NT2/D1 (cell line): Measurements from ENCODE around the gene ACMSD.
"Not testable (repeated sequence)": the region's sequence is repeated elsewhere in the genome, so short reads cannot be mapped to it uniquely, and the experiment has no call there.

Experiments
- DNase-seq: peaks from one replicate; pipeline ENCODE4 v3.0.0-alpha.2; 2011; ENCODE audit warnings: low read depth, low spot score
- H3K27me3 ChIP-seq: 2 replicates; pipeline ENCODE4 v1.6.0; 2011; ENCODE audit warnings: mild to moderate bottlenecking; ENCODE audit not compliant: insufficient read length, insufficient read depth
- H3K36me3 ChIP-seq: 2 replicates; pipeline ENCODE4 v1.6.1; 2011; ENCODE audit warnings: mild to moderate bottlenecking, low read length, mixed read lengths; ENCODE audit not compliant: insufficient read depth, insufficient read length
- H3K4me1 ChIP-seq: 2 replicates; pipeline ENCODE4 v1.5.1; 2011; ENCODE audit not compliant: insufficient read depth, insufficient read length
- H3K4me3 ChIP-seq: 2 replicates; pipeline ENCODE4 v1.5.1; 2011; ENCODE audit warnings: low read depth; ENCODE audit not compliant: insufficient read length
- H3K9ac ChIP-seq: 2 replicates; pipeline ENCODE4 v1.6.0; 2011; ENCODE audit warnings: low read depth; ENCODE audit not compliant: insufficient read length
- H3K9me3 ChIP-seq: 2 replicates; pipeline ENCODE4 v1.5.1; 2011; ENCODE audit warnings: mild to moderate bottlenecking, low read length; ENCODE audit not compliant: insufficient read depth
- SUZ12 ChIP-seq: IDR thresholded peaks from 2 replicates; pipeline ENCODE4 v1.6.1; 2011; ENCODE audit not compliant: insufficient read length, insufficient read depth; ENCODE audit errors: extremely low read depth
- YY1 ChIP-seq: IDR thresholded peaks from 2 replicates; pipeline ENCODE4 v1.6.1; 2011; ENCODE audit not compliant: insufficient read length, insufficient read depth
- ZNF274 ChIP-seq: IDR thresholded peaks from 2 replicates; pipeline ENCODE4 v1.6.1; 2011; ENCODE audit warnings: mild to moderate bottlenecking, low read depth, low read length

ACMSD gene

DNA sequence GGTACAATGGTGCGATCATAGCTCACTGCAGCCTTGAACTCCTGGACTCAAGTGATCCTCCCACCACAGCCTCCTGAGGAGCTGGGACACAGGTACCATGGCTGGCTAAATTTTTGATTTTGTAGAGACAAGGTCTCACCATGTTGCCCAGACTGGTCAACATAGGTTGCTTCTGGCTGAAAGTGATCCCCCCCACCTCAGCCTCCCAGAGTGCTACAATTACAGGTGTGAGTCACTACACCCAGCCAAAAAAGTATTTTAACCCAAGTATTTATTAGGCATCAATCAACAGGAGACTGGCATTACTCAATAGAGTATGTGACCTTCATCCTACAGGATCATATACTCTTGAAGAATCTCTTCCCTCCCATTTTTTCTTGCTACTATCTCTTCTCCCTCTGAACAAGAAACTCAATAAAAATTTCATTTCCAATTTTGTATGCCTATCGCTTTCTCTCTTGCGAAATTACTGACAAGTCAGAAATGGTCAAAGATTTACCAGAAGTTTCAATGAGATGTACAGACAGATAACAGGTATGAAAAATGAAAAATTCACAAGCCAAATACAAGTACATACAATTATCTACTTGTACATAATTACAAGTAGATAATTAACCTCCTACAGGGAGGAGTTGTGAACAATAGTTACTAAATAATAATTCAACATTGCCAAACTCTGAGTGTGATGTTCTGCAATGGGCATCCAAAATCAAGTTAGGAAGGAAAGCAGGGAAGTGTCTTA lies 45.3 kb downstream of the ACMSD start:
- TF ChIP-seq YY1 (no peak), SUZ12 (no peak), ZNF274 (no peak)
- Histone ChIP-seq H3K9ac (no peak overlapping the region), H3K4me3 (no peak overlapping the region), H3K36me3 (no peaks in the 10 kb centered on the region), H3K9me3 (no peaks in the 10 kb centered on the region), H3K27me3 (no peaks in the 10 kb centered on the region), H3K4me1 (no peaks in the 10 kb centered on the region)
- DNase-seq: no peak

DNA sequence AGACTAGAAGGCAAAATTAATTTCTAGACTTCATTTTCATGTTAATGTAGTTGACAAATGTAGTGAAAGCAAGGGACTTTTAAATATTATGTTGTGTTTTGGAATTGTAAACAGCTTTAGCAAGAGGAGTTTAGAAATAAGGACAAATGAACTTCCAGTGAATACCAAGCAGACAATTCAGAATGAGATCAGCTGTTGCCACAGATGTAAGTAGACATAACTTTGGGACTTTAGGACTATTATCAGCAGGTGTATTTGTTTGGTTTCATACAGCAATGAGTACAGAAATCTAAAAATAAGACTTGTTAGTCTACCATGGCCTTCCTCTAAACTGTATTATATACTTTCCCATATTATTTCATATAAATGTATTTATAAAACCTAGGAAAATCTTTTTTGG lies 46.0 kb downstream of the ACMSD start:
- TF ChIP-seq ZNF274: no peak
- no peak for TF ChIP-seq YY1
- TF ChIP-seq SUZ12: no peak

DNA sequence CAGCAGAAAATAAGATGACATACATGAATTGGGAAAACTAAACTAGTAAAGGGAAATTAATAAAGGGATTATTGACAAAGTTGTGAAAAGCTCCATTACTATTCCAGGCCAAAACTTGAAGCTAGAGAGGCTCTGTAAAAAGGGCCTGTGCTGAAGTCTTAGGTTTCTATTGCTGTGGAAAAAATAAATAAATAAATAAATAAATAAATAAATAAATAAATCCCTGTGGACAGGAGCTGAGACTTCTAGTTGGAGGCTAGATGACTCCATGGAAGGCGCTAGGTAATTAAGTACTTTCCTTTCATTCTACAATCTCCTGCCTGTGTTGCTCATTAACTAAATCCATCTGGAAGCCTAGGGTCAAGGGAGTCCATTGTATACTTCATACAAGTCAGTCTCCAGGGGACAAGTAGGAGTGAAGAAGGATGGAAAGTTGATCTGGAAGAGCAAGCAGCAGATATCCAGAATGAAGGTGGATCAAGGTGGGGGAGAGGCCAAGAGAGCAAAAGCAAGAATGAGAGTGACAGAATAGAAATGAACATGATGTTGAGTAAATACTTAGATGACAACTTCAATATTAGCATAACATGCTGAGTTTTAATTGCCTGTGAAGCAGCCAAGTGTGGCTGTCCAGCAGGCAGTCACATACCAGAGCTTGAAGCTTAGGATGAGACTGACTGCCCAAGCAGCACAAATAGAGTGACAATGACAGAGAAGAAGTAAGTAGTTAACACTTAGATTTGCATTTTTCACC lies 54.0 kb downstream of the ACMSD start:
- no peaks in the 10 kb centered on the region for H3K9me3 ChIP-seq
- DNase-seq: no peak
- H3K27me3 ChIP-seq: no peaks in the 10 kb centered on the region
- H3K4me3 ChIP-seq: no peak overlapping the region
- H3K4me1 ChIP-seq: no peaks in the 10 kb centered on the region
- H3K36me3 ChIP-seq: no peaks in the 10 kb centered on the region
- no peak overlapping the region for H3K9ac ChIP-seq
- TF ChIP-seq ZNF274: no peak
- TF ChIP-seq SUZ12: no peak
- no peak for TF ChIP-seq YY1

More for the DNA sequence above, 46.0 kb downstream of the ACMSD start:
- no peaks in the 10 kb centered on the region for H3K27me3 ChIP-seq
- no peaks in the 10 kb centered on the region for H3K36me3 ChIP-seq
- H3K9me3 ChIP-seq: no peaks in the 10 kb centered on the region
- no peak for DNase-seq
- no peak overlapping the region for H3K4me3 ChIP-seq
- H3K9ac ChIP-seq: no peak overlapping the region
- no peaks in the 10 kb centered on the region for H3K4me1 ChIP-seq

GRCh38 chr2:134897932-134898331 lies 59.5 kb downstream of the ACMSD start:
- DNase-seq: no peak
- Histone ChIP-seq H3K9me3 (no peaks in the 10 kb centered on the region), H3K36me3 (no peaks in the 10 kb centered on the region), H3K27me3 (no peaks in the 10 kb centered on the region), H3K4me3 (no peak overlapping the region), H3K9ac (no peak overlapping the region), H3K4me1 (no peaks in the 10 kb centered on the region)
- no peak for TF ChIP-seq ZNF274
- no peak for TF ChIP-seq YY1
- TF ChIP-seq SUZ12: no peak

GRCh38 chr2:134899204-134899603 lies 60.8 kb downstream of the ACMSD start:
- Histone ChIP-seq H3K9me3 (no peaks in the 10 kb centered on the region), H3K4me1 (no peaks in the 10 kb centered on the region), H3K36me3 (no peaks in the 10 kb centered on the region), H3K27me3 (no peaks in the 10 kb centered on the region), H3K9ac (no peak overlapping the region), H3K4me3 (no peak overlapping the region)
- DNase-seq: no peak
- TF ChIP-seq ZNF274 (no peak), YY1 (no peak), SUZ12 (no peak)

- no peak for DNase-seq
- Histone ChIP-seq H3K36me3 (no peaks in the 10 kb centered on the region), H3K27me3 (no peaks in the 10 kb centered on the region), H3K9ac (no peak overlapping the region), H3K4me3 (no peak overlapping the region), H3K4me1 (no peaks in the 10 kb centered on the region), H3K9me3 (no peaks in the 10 kb centered on the region)
- TF ChIP-seq ZNF274: no peak
- TF ChIP-seq YY1: no peak
- TF ChIP-seq SUZ12: no peak
These were observed 61.7 kb downstream of the ACMSD start for GRCh38 chr2:134900151-134900550.

DNA sequence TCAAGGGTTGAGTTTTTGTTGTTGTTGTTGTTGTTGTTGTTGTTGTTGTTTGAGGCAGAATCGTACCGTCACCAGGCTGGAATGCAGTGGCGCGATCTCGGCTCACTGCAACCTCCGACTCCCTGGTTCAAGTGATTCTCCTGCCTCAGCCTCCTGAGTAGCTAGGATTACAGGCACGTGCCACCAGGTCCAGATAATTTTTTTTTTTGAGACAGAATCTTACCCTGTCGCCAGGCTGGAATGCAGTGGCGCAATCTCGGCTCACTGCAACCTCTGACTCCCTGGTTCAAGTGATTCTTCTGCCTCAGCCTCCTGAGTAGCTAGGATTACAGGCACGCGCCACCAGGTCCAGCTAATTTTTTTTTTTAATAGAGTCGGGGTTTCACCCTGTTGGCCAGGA lies 65.3 kb downstream of the ACMSD start:
- not testable (repeated sequence) for H3K27me3 ChIP-seq, H3K4me1 ChIP-seq, H3K9me3 ChIP-seq, DNase-seq, H3K36me3 ChIP-seq, H3K4me3 ChIP-seq, H3K9ac ChIP-seq
